Neutrophil (primary cell): ENCODE data around the gene JAM3.

Source experiments
- H3K27ac ChIP-seq: fragments of 200-600 bp; sonication (generic); 2 replicates; pipeline ENCODE4 v1.5.1; 2016; ENCODE audit warnings: mild to moderate bottlenecking, moderate library complexity
- H3K27me3 ChIP-seq: fragments of 200-600 bp; sonication (generic); 2 replicates; pipeline ENCODE4 v1.6.0; 2016; ENCODE audit warnings: mild to moderate bottlenecking
- H3K36me3 ChIP-seq: fragments of 200-600 bp; sonication (generic); 2 replicates; pipeline ENCODE4 v1.5.1; 2017
- H3K4me1 ChIP-seq, 2 experiments: fragments of 200-600 bp in 1 of 2; sonication (generic) in 1 of 2; 1 replicate in 1 of 2; 2 replicates in 1 of 2; pipeline versions ENCODE4 v1.5.1 to v1.6.1; 2013 to 2016; ENCODE audit warnings: low read depth in 1 of 2, low read length in 1 of 2, mild to moderate bottlenecking in 1 of 2, moderate library complexity in 1 of 2; ENCODE audit not compliant: control insufficient read depth in 1 of 2, insufficient read depth in 1 of 2
- H3K4me3 ChIP-seq, 2 experiments: fragments of 200-600 bp in 1 of 2; sonication (generic) in 1 of 2; 1 replicate in 1 of 2; 2 replicates in 1 of 2; pipeline ENCODE4 v1.5.1; 2013 to 2016; ENCODE audit warnings: low read depth in 1 of 2, low read length in 1 of 2, mild to moderate bottlenecking in 1 of 2, moderate library complexity in 1 of 2
- H3K9me3 ChIP-seq: fragments of 200-600 bp; sonication (generic); 2 replicates; pipeline ENCODE4 v1.5.1; 2016
- CTCF ChIP-seq: fragments of 200-600 bp; sonication (generic); IDR thresholded peaks from 2 replicates; pipeline ENCODE4 v1.5.1; 2016; ENCODE audit warnings: antibody characterized with exemption

Gene JAM3

DNA sequence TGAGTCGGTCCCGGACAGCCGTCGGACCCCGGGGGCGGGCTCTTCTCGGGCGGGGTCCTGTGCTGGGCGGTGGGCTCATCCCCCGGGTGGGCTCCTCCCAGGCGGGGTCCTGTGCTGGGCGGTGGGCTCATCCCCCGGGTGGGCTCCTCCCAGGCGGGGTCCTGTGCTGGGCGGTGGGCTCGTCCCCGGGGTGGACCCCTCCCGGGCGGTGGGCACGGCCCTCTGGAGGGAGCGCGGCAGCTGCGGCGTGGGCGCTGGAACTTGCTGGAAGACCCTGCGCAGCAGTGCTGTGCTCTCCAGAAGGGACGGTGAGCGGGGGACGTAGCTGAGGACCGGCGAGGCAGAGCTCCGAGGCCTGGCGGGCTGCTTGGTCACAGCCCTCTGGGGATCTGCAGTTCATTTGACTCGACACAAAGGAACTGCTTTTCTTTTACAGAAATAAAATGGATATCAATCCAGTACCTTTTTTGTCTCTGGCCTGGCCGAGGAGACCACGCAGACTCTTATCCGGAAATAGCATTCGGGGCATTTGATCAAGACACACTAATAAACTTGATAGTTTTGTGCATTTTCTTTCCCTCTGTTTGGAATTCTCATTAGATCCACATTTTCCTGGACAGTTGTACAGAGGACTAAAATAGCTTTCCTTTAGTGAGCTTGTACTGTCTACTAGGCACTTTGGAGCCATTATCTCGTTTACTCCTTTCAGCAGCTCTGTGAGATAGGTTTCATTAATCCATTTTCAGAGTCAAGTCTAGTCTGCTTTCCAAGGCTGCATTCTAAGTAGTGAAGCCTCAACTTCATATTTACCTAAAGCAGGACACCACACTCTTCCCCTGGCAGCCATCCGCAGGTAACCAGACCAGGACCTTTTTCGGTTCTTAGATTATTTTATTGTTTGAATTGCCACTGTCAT lies 812 bp downstream of the JAM3 start:
- no peaks in the 10 kb centered on the region for H3K36me3 ChIP-seq
- H3K4me3 ChIP-seq, result no peak overlapping the region
- no peak overlapping the region for H3K27ac ChIP-seq
- H3K9me3 ChIP-seq, result no peaks in the 10 kb centered on the region
- peaks cover 76% of the 10 kb centered on the region for H3K27me3 ChIP-seq
- no peaks in the 10 kb centered on the region for H3K4me1 ChIP-seq
- no peak for TF ChIP-seq CTCF

GRCh38 chr11:134070342-134070845 lies 1.5 kb downstream of the JAM3 start:
- H3K27ac ChIP-seq, result no peak overlapping the region

GRCh38 chr11:134071306-134071705 lies 2.4 kb downstream of the JAM3 start:
- H3K4me3 ChIP-seq, result no peak overlapping the region
- TF ChIP-seq CTCF, result no peak
- H3K4me1 ChIP-seq, result no peaks in the 10 kb centered on the region
- H3K36me3 ChIP-seq, result no peaks in the 10 kb centered on the region
- no peaks in the 10 kb centered on the region for H3K9me3 ChIP-seq
- peaks cover 77% of the 10 kb centered on the region for H3K27me3 ChIP-seq
- H3K27ac ChIP-seq, result no peak overlapping the region

More at GRCh38 chr11:134070342-134070845, 1.5 kb downstream of the JAM3 start:
- TF ChIP-seq CTCF, result no peak
- peaks cover 78% of the 10 kb centered on the region for H3K27me3 ChIP-seq
- H3K9me3 ChIP-seq, result no peaks in the 10 kb centered on the region
- no peaks in the 10 kb centered on the region for H3K36me3 ChIP-seq
- no peaks in the 10 kb centered on the region for H3K4me1 ChIP-seq
- H3K4me3 ChIP-seq, result no peak overlapping the region

GRCh38 chr11:134071766-134072402 lies 3.0 kb downstream of the JAM3 start:
- H3K4me3 ChIP-seq, result no peak overlapping the region
- H3K36me3 ChIP-seq, result no peaks in the 10 kb centered on the region
- no peak for TF ChIP-seq CTCF
- H3K4me1 ChIP-seq, result no peaks in the 10 kb centered on the region
- H3K27me3 ChIP-seq, result peaks cover 71% of the 10 kb centered on the region
- H3K9me3 ChIP-seq, result no peaks in the 10 kb centered on the region
- H3K27ac ChIP-seq, result no peak overlapping the region

DNA sequence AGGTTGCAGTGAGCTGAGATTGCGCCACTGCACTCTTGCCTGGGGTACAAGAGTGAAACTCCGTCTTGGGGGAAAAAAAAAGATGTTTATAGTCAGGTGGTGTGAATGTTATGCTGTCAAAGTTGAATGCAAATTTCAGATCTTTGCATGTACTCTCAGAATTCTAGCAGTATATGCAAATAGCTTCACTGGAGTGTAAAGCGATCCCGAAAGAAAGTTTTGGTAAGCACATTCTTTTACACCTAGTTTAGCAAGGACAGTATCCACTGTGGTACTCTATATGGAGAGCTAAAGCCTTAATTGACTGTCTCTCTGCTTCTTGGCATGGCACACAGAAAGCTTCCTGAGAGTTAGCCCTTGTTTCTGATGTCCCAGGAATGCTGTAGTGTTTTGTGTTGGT lies 4.0 kb downstream of the JAM3 start:
- no peak overlapping the region for H3K4me3 ChIP-seq
- H3K9me3 ChIP-seq, result no peaks in the 10 kb centered on the region
- no peaks in the 10 kb centered on the region for H3K4me1 ChIP-seq
- TF ChIP-seq CTCF, result no peak
- H3K27ac ChIP-seq, result no peak overlapping the region
- H3K27me3 ChIP-seq, result peaks cover 62% of the 10 kb centered on the region
- no peaks in the 10 kb centered on the region for H3K36me3 ChIP-seq
